Endothelial cell of umbilical vein (primary cell): Measurements from ENCODE around the gene GRID1. TPM values are rescaled to one million over a fixed set of nuclear protein-coding genes. Genes with fewer than 3 reads are reported as not detected.

Experiments used
- BruUV-seq: library from RNA; stranded (reverse); fragments of 400-500 nt; replicated peaks from 2 replicates; lab custom pipeline; 2021; lab: Mats Ljungman, UMichigan
- CTCF ChIA-PET: fragments of 300-600, 350-600 bp; sonication (Branson Sonifier 250); formaldehyde crosslinking; loops from one replicate; lab custom pipeline; 2021; ENCODE audit warnings: antibody characterized with exemption, inconsistent platforms; lab: Charles Lee
- POLR2A ChIA-PET: fragments of 300-600, 350-600 bp; sonication (Branson Sonifier 250); formaldehyde crosslinking; loops from one replicate; lab custom pipeline; 2021; ENCODE audit warnings: antibody characterized with exemption, inconsistent platforms; lab: Charles Lee
- DNase-seq: peaks from one replicate; pipeline ENCODE4 v3.0.0-alpha.2; 2011; ENCODE audit warnings: low read depth, low spot score
- FAIRE-seq: peaks from 2 replicates; lab custom pipeline; 2011; peaks lifted over from hg19 to GRCh38; lab: Jason Lieb, UNC
- H2AFZ ChIP-seq: 2 replicates; pipeline ENCODE4 v1.6.0; 2012; ENCODE audit warnings: low read depth, low read length, control low read depth, inconsistent platforms
- H3K27ac ChIP-seq: 2 replicates; pipeline ENCODE4 v1.5.1; 2011; ENCODE audit warnings: low read depth, mild to moderate bottlenecking, control low read depth, low read length, moderate library complexity; ENCODE audit not compliant: insufficient read depth
- H3K27me3 ChIP-seq, 2 experiments: 2 replicates each; pipeline versions ENCODE4 v1.6.0 to v1.6.1; 2011; ENCODE audit warnings: low read length in 2 of 2, mixed read lengths in 1 of 2; ENCODE audit not compliant: control insufficient read depth in 2 of 2, insufficient read depth in 2 of 2
- H3K36me3 ChIP-seq, 2 experiments: 2 replicates in 1 of 2; 3 replicates in 1 of 2; pipeline ENCODE4 v1.5.1; 2011; ENCODE audit warnings: low read length in 2 of 2, mild to moderate bottlenecking in 1 of 2, moderate library complexity in 1 of 2; ENCODE audit not compliant: control insufficient read depth in 2 of 2, insufficient read depth in 2 of 2; ENCODE audit errors: extremely low read depth in 1 of 2
- H3K4me1 ChIP-seq: 3 replicates; pipeline ENCODE4 v1.5.1; 2011; ENCODE audit warnings: mild to moderate bottlenecking, low read length; ENCODE audit not compliant: control insufficient read depth, insufficient read depth; ENCODE audit errors: extremely low read depth
- H3K4me2 ChIP-seq: 2 replicates; pipeline ENCODE4 v1.6.1; 2011; ENCODE audit warnings: low read length, control low read depth, mixed read lengths; ENCODE audit not compliant: insufficient read depth
- H3K4me3 ChIP-seq, 3 experiments: fragments of 200-600 bp in 1 of 3; sonication (generic), shearing (Covaris generic) in 1 of 3; replicated peaks in 1 of 3; 2 replicates each; pipeline ENCODE4 v1.5.1; 2011 to 2016; ENCODE audit warnings: control low read depth in 3 of 3, low read length in 3 of 3, mild to moderate bottlenecking in 2 of 3, inconsistent platforms in 1 of 3, low read depth in 1 of 3, moderate library complexity in 1 of 3; ENCODE audit not compliant: insufficient read depth in 1 of 3
- H3K79me2 ChIP-seq: 2 replicates; pipeline ENCODE4 v1.6.0; 2012; ENCODE audit warnings: low read length, inconsistent platforms; ENCODE audit not compliant: control insufficient read depth, insufficient read depth
- H3K9ac ChIP-seq: replicated peaks from 2 replicates; pipeline ENCODE3; 2011; ENCODE audit warnings: low read length, control low read depth; ENCODE audit not compliant: insufficient read depth; ENCODE audit errors: extremely low read depth
- H3K9me1 ChIP-seq: replicated peaks from 3 replicates; pipeline ENCODE4 v1.6.0; 2011; ENCODE audit warnings: mild to moderate bottlenecking, low read length; ENCODE audit not compliant: control insufficient read depth, insufficient read depth; ENCODE audit errors: extremely low read depth
- H3K9me3 ChIP-seq: replicated peaks from 2 replicates; pipeline ENCODE4 v1.5.1; 2012; ENCODE audit warnings: low read length, inconsistent platforms; ENCODE audit not compliant: control insufficient read depth, insufficient read depth
- H4K20me1 ChIP-seq: replicated peaks from 2 replicates; pipeline ENCODE3; 2011; ENCODE audit warnings: mild to moderate bottlenecking, low read length; ENCODE audit not compliant: control insufficient read depth, insufficient read depth; ENCODE audit errors: extremely low read depth
- CTCF ChIP-seq, 2 donors: IDR thresholded peaks; 1 replicate in 1 of 2; 2 replicates in 1 of 2; pipeline ENCODE4 v1.5.1; 2011; ENCODE audit warnings: low read length in 2 of 2, mild to moderate bottlenecking in 2 of 2, moderate library complexity in 2 of 2, control low read depth in 1 of 2, inconsistent platforms in 1 of 2, low read depth in 1 of 2; ENCODE audit not compliant: insufficient read depth in 1 of 2; ENCODE audit errors: extremely low read depth in 1 of 2
- EZH2 ChIP-seq: IDR thresholded peaks from 2 replicates; pipeline ENCODE4 v1.6.1; 2012; ENCODE audit warnings: borderline replicate concordance, low read depth, mild to moderate bottlenecking, moderate library complexity, low read length, inconsistent platforms; ENCODE audit not compliant: severe bottlenecking
- FOS ChIP-seq: IDR thresholded peaks from 2 replicates; pipeline ENCODE4 v1.6.1; 2011; ENCODE audit warnings: mild to moderate bottlenecking, low read length, moderate library complexity, borderline replicate concordance; ENCODE audit not compliant: insufficient read depth
- GATA2 ChIP-seq: IDR thresholded peaks from 2 replicates; pipeline ENCODE4 v1.7.0; 2011; ENCODE audit warnings: low read depth, mild to moderate bottlenecking, moderate library complexity, mixed read lengths, low read length; ENCODE audit not compliant: insufficient read length, insufficient read depth
- JUN ChIP-seq: IDR thresholded peaks from 2 replicates; pipeline ENCODE4 v1.6.1; 2011; ENCODE audit warnings: borderline replicate concordance, low read depth; ENCODE audit not compliant: insufficient read length, insufficient read depth
- MAX ChIP-seq: IDR thresholded peaks from 2 replicates; pipeline ENCODE4 v1.6.1; 2011; ENCODE audit not compliant: insufficient read depth, insufficient read length
- MYC ChIP-seq: IDR thresholded peaks from one replicate; pipeline ENCODE4 v1.6.1; 2011; ENCODE audit warnings: mild to moderate bottlenecking, low read depth, low read length
- POLR2A ChIP-seq: IDR thresholded peaks from 2 replicates; pipeline ENCODE4 v1.6.1; 2012; ENCODE audit warnings: low read depth, mild to moderate bottlenecking, control low read depth, low read length
- POLR2AphosphoS5 ChIP-seq: IDR thresholded peaks from 2 replicates; pipeline ENCODE4 v1.6.1; 2012; ENCODE audit warnings: low read depth, mild to moderate bottlenecking, control low read depth, low read length, moderate library complexity; ENCODE audit not compliant: insufficient read depth
- dilution Hi-C: fragments of 300-500 bp; cut with MboI; formaldehyde crosslinking; loops from one replicate; pipeline ENCODE4 v1.15.0; 2019; ENCODE audit warnings: low sequenced_read_pairs; ENCODE audit not compliant: extremely low pct_ligation_motif_present
- intact Hi-C: fragments of 100-400 bp; cut with micrococcal nuclease; formaldehyde crosslinking; loops from one replicate; pipeline ENCODE4 v1.10.0; 2022
- polyA plus RNA-seq, 4 experiments: library from polyadenylated mRNA; depleted of rRNA in 3 of 4; stranded (reverse) in 3 of 4; unstranded in 1 of 4; fragments of >200 nt; gene quantifications; 2 replicates each; pipeline versions ENCODE4 v1.2.1 to v1.2.3, GENCODE V29; 2011 to 2012; ENCODE audit warnings: missing spikeins in 1 of 4
- total RNA-seq: library from RNA; stranded (reverse); gene quantifications from 2 replicates; pipeline ENCODE4 v1.2.3, GENCODE V29; 2021

Gene GRID1
- total and polyA plus RNA-seq, 2 donors (not counting 3 experiments of a cell fraction or from before 2014, with no cell fraction given) = not detected

GRCh38 chr10:85611746-85612377 is 754.7 kb downstream of the GRID1 start:
- no peak for TF ChIP-seq GATA2
- TF ChIP-seq JUN = no peak

GRCh38 chr10:85611093-85611740 is 755.4 kb downstream of the GRID1 start:
- CTCF ChIA-PET = interaction anchor here (1.3 kb wide), 1 partner anchor 12 kb away, joined by 3 read pairs; no protein-coding TSS in a partner anchor
- DNase-seq (no peak), FAIRE-seq (no peak)
- H3K4me1 ChIP-seq = no peaks in the 10 kb centered on the region
- H3K9me3 ChIP-seq = no peaks in the 10 kb centered on the region
- BruUV-seq = no TSS peak
- no peaks in the 10 kb centered on the region for H3K9me1 ChIP-seq
- H4K20me1 ChIP-seq = no peaks in the 10 kb centered on the region
- no peak overlapping the region for H2AFZ ChIP-seq
- H3K36me3 ChIP-seq = no peaks in the 10 kb centered on the region
- TF ChIP-seq CTCF (IDR thresholded peaks at IDR 0.05; ENCODE audit: extremely low read depth in 1 of 2, insufficient read depth in 1 of 2, low read depth in 1 of 2, low read length in 2 of 2) (no peak), JUN (no peak), POLR2A (no peak), MYC (no peak), MAX (no peak), GATA2 (no peak), FOS (no peak), EZH2 (no peak), POLR2AphosphoS5 (no peak)
- H3K9ac ChIP-seq = no peak overlapping the region
- no peak overlapping the region for H3K27ac ChIP-seq
- no peaks in the 10 kb centered on the region for H3K79me2 ChIP-seq
- H3K4me3 ChIP-seq = no peak overlapping the region
- no peaks in the 10 kb centered on the region for H3K27me3 ChIP-seq
- H3K4me2 ChIP-seq = no peak overlapping the region
- POLR2A ChIA-PET = interaction anchor here (0.6 kb wide), 1 partner anchor 755 kb away, joined by 3 read pairs; no protein-coding TSS in a partner anchor
- dilution Hi-C loops = no loop called here
- intact Hi-C loops = no loop called here

More at GRCh38 chr10:85611746-85612377, 754.7 kb downstream of the GRID1 start:
- intact Hi-C loops (no loop called here), dilution Hi-C loops (no loop called here)
- CTCF ChIA-PET = no interaction called here
- Histone ChIP-seq H3K4me2 (no peak overlapping the region), H3K27me3 (no peaks in the 10 kb centered on the region), H4K20me1 (no peaks in the 10 kb centered on the region), H3K27ac (no peak overlapping the region), H3K9me3 (no peaks in the 10 kb centered on the region), H3K9ac (no peak overlapping the region), H2AFZ (no peak overlapping the region), H3K9me1 (no peaks in the 10 kb centered on the region), H3K4me3 (no peak overlapping the region), H3K79me2 (no peaks in the 10 kb centered on the region), H3K36me3 (no peaks in the 10 kb centered on the region), H3K4me1 (no peaks in the 10 kb centered on the region)
- POLR2A ChIA-PET = no interaction called here
- BruUV-seq = no TSS peak
- FAIRE-seq (no peak), DNase-seq (no peak)
